Measurements from ENCODE around the gene DNAJC16.
"Not testable (repeated sequence)": the region's sequence is repeated elsewhere in the genome, so short reads cannot be mapped to it uniquely, and the experiment has no call there.

DNA sequence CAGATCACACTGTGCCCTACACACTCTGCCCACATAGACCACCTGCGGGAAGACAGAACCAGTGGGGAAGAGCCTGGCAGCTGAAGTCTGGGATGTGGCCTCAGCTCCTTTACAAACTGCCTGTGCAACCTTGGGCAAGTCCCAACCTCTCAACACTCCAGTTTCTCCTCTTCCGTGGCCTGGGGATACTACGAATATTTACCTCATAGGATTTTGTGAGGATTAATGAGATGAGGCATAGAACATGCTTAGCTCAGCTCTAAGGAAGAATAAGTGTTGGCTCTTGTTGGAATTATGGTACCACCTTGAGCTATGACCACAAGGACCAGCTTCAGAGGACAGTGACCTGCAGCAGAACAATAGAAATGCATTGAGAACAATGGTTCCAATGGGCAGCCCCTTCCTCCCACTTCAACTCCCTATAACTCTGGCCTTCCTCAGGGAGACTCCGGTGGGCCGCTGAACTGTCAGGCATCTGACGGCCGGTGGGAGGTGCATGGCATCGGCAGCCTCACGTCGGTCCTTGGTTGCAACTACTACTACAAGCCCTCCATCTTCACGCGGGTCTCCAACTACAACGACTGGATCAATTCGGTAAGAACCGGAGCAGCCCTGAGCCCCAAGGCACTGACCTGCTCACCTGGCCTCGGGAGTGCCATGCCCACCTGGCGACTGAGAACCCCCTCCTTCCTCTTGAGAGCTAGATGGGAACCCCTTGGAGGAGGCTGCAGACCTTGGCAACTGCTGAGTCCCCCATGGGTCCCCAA lies 39.6 kb upstream of the DNAJC16 start:
- TF ChIP-seq, protein P1, sequence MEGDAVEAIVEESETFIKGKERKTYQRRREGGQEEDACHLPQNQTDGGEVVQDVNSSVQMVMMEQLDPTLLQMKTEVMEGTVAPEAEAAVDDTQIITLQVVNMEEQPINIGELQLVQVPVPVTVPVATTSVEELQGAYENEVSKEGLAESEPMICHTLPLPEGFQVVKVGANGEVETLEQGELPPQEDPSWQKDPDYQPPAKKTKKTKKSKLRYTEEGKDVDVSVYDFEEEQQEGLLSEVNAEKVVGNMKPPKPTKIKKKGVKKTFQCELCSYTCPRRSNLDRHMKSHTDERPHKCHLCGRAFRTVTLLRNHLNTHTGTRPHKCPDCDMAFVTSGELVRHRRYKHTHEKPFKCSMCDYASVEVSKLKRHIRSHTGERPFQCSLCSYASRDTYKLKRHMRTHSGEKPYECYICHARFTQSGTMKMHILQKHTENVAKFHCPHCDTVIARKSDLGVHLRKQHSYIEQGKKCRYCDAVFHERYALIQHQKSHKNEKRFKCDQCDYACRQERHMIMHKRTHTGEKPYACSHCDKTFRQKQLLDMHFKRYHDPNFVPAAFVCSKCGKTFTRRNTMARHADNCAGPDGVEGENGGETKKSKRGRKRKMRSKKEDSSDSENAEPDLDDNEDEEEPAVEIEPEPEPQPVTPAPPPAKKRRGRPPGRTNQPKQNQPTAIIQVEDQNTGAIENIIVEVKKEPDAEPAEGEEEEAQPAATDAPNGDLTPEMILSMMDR (IDR thresholded peaks at IDR 0.05) = not testable (repeated sequence)
- TF ChIP-seq POLR2A (IDR thresholded peaks at IDR 0.05) = not testable (repeated sequence)
